ENCODE measurements around the gene RNF5.

RNF5 gene

DNA sequence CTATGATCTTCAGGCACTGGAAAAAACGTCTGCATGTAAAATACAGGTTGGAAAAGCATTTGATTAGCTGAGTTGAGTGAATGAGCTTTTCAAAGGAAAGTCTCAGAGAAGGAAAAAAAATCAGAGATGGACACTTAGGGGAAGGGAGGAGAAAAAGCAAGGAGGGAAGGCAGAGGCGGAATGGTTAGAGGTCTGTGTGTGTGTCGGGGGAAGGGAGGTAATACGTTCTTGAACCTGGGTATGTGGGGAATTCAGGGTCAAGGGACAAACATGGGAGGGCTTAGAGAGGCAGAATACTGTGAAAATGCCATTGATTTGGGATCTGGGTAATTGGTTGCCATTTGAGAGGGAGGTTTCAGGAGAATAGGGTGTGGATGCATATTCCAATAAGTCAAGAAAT is 31.5 kb upstream of the RNF5 start:
- H3K27me3 ChIP-seq (replicated peaks; ENCODE audit: control insufficient read depth, insufficient read depth, low read length) = peaks cover 1% of the 10 kb centered on the region
- DNase-seq (ENCODE audit: extremely low read depth, insufficient read length) = no peak
- no peaks in the 10 kb centered on the region for H3K36me3 ChIP-seq (ENCODE audit: control insufficient read depth, insufficient read depth, low read length)
- TF ChIP-seq, protein P1, sequence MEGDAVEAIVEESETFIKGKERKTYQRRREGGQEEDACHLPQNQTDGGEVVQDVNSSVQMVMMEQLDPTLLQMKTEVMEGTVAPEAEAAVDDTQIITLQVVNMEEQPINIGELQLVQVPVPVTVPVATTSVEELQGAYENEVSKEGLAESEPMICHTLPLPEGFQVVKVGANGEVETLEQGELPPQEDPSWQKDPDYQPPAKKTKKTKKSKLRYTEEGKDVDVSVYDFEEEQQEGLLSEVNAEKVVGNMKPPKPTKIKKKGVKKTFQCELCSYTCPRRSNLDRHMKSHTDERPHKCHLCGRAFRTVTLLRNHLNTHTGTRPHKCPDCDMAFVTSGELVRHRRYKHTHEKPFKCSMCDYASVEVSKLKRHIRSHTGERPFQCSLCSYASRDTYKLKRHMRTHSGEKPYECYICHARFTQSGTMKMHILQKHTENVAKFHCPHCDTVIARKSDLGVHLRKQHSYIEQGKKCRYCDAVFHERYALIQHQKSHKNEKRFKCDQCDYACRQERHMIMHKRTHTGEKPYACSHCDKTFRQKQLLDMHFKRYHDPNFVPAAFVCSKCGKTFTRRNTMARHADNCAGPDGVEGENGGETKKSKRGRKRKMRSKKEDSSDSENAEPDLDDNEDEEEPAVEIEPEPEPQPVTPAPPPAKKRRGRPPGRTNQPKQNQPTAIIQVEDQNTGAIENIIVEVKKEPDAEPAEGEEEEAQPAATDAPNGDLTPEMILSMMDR (IDR thresholded peaks at IDR 0.05; ENCODE audit: insufficient read depth, low read length, poor library complexity, severe bottlenecking) = no peak
- no peak overlapping the region for H3K4me3 ChIP-seq (replicated peaks; ENCODE audit: low read depth, low read length)

DNA sequence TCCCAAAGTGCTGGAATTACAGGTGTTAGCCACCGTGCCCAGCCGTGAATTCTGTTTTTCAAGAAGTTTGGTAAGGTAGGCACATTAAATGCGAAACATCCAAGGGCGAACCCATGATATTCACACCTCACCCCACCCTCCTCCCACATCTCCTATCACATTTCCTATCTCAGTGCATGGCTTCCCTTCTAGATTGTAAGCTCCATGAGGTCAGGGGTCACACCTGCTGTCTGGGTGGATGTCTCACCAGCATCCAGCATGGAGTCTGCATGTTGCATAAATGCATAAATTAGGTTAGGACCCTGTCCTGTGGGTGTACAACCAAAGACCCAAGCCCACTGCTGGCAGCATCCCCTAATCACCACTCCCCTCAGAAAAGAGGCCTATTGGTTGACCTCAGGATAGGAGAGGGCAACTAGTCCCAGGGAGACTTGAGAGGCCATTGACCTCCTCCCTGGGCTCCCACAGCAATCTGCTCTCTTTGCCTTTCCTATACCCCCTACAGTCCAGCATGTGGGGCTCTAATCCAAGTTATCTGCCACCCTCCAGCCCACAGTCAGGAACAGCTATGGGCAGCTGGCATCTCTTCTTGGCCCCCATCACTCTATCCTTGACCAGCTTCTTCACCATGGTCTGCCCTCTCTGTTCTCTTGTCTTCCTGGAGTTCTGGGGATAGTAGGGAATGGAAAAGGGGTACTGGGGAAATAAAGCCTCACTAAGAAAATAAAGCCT is 30.6 kb upstream of the RNF5 start:
- H3K4me3 ChIP-seq (replicated peaks; ENCODE audit: low read depth, low read length) = no peak overlapping the region
- H3K36me3 ChIP-seq (ENCODE audit: control insufficient read depth, insufficient read depth, low read length) = no peaks in the 10 kb centered on the region
- peaks cover 1% of the 10 kb centered on the region for H3K27me3 ChIP-seq (replicated peaks; ENCODE audit: control insufficient read depth, insufficient read depth, low read length)
- TF ChIP-seq, protein P1 (IDR thresholded peaks at IDR 0.05; ENCODE audit: insufficient read depth, low read length, poor library complexity, severe bottlenecking) = no peak
- no peak for DNase-seq (ENCODE audit: extremely low read depth, insufficient read length)

DNA sequence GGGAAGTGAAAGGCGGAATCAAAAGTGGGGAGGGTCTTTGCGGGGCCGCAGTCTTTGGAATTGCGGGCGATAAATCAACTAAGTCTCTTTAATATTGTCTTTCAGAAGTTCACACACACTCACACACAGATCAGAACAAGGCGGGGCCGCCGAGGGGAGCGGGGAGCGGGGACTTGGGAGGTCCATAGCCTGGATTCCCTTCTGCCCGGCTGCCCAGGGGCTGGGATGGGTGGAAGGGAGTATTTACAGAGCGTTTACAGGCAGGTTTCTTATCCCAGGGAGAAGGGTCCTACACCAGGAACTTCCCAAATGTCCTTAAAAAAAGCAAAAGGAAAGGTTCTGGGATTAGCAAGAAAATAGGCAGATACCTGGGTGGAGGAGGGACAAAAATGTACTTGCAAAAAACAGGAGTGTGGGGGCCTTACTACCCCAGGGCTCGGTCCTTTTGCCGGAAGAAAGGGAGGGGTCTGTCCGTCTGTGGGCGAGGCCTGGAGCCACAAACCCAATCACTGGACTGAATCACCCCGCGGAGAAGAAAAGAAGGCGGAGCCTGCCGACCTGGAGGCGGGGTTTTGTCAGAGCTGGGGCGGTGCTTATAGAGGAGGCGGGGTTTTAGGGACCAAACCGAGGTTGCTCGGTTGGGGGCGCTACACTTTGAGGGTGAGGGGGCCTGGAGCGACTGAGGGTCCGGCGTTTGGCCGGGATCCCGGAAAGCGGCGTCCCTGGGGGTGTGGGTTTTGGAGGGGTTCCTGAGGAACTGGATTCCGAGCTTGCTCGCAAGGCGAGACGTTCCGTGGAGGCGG is 29.7 kb upstream of the RNF5 start:
- TF ChIP-seq, protein P1 (IDR thresholded peaks at IDR 0.05; ENCODE audit: insufficient read depth, low read length, poor library complexity, severe bottlenecking) = peak; percentile 6
- H3K4me3 ChIP-seq (replicated peaks; ENCODE audit: low read depth, low read length) = no peak overlapping the region
- peaks cover 1% of the 10 kb centered on the region for H3K27me3 ChIP-seq (replicated peaks; ENCODE audit: control insufficient read depth, insufficient read depth, low read length)
- no peaks in the 10 kb centered on the region for H3K36me3 ChIP-seq (ENCODE audit: control insufficient read depth, insufficient read depth, low read length)
- DNase-seq (ENCODE audit: extremely low read depth, insufficient read length) = no peak

DNA sequence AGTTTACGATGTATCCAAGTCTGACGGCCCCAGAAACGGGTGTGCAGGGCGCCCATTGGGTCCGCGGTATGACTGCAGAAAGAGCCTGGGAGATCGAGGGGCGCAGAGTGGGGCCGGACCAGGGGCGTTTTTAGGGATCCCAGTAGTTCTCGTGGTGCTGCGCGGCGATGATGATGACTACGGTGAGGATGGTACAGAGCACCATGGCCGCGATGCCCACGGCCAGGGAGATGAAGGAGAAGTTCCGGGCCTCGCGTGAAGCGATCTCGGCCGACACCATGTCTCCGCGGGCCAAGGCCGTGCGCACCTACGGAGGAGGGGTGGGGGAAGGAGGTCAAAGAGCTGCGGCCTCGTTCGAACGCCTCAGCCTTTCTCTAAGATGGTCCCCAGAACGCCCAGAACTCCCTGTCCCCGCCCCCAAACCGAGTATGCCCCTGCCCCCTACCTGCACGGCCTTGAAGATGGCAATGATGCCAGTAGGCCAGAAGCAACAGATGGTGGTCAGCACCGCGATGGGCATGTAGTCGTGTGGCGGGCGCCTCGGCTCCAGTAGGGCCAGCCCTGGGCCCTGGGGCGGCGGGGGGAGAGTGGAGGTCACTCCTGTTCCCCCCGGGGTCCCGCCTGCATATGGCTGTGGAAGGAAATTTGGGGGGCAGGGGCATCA is 29.0 kb upstream of the RNF5 start:
- peaks cover 1% of the 10 kb centered on the region for H3K27me3 ChIP-seq (replicated peaks; ENCODE audit: control insufficient read depth, insufficient read depth, low read length)
- TF ChIP-seq, protein P1 (IDR thresholded peaks at IDR 0.05; ENCODE audit: insufficient read depth, low read length, poor library complexity, severe bottlenecking) = no peak
- DNase-seq (ENCODE audit: extremely low read depth, insufficient read length) = no peak

DNA sequence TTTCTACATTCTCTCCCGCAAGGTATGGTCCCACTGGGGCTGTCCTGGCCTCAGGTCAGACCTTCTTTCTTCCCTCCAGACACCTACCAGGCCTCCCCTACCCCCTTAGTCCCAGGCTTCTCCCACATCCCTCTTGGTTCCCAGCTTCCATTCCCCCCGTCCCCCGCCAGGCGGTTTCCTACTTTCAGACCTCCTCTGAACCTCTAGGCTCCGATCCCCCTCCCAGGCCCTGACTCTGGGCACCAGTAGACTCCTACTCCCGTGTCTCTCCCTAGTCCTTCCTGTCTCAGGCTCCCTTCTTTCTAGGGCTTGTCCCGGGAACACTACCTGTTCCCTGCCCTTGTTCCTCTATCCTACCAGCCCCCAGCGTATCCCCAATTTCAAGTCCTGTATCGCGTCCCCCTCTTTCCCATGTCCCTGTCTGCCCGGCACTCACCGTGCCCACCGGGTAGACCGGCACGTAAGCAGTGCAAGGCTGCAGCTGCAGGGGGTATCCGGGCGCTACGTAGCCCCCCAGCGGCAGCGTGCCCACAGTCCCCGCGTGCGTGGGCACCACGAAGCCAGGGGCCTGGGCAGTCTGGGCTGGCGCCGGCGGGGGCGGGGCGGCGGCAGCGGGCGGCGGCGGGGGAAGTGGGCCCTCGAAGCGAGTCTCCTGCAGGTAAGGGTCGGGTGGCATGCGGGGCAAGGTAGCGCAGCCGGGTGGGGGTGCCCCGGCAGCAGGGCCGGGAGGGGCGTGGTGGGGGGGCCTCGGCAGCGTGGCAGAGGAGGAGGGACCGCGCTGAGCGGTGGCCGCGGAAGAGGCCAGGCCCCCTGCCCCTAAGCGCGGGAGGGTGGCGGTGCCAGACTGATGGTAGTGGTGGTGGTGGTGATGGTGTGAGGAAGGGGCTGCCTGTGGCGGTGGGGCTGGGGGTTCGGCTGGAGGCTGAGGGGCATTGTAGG is 28.0 kb upstream of the RNF5 start:
- no peak for DNase-seq (ENCODE audit: extremely low read depth, insufficient read length)
- TF ChIP-seq, protein P1 (IDR thresholded peaks at IDR 0.05; ENCODE audit: insufficient read depth, low read length, poor library complexity, severe bottlenecking) = no peak
- H3K36me3 ChIP-seq (ENCODE audit: control insufficient read depth, insufficient read depth, low read length) = no peaks in the 10 kb centered on the region
- no peak overlapping the region for H3K4me3 ChIP-seq (replicated peaks; ENCODE audit: low read depth, low read length)
- H3K27me3 ChIP-seq (replicated peaks; ENCODE audit: control insufficient read depth, insufficient read depth, low read length) = peaks cover 1% of the 10 kb centered on the region

More for the DNA sequence above, 29.0 kb upstream of the RNF5 start:
- Histone ChIP-seq H3K36me3 (ENCODE audit: control insufficient read depth, insufficient read depth, low read length) (no peaks in the 10 kb centered on the region), H3K4me3 (replicated peaks; ENCODE audit: low read depth, low read length) (no peak overlapping the region)
